Osteocyte (in vitro differentiated cells): ENCODE data around the gene GPSM3. TPM values are rescaled to one million over a fixed set of nuclear protein-coding genes. Genes with fewer than 3 reads are reported as not detected.

Experiments
- DNase-seq: peaks from one replicate; pipeline ENCODE4 v3.0.0; 2021; ENCODE audit warnings: mixed read lengths; ENCODE audit not compliant: unreplicated experiment; ENCODE audit errors: extremely low spot score
- H3K27ac Mint-ChIP-seq: one replicate; pipeline ENCODE4 v1.8.0; 2021; ENCODE audit warnings: mild to moderate bottlenecking, mixed read lengths; ENCODE audit not compliant: unreplicated experiment
- H3K27me3 Mint-ChIP-seq: one replicate; pipeline ENCODE4 v1.8.0; 2021; ENCODE audit warnings: mixed read lengths; ENCODE audit not compliant: unreplicated experiment
- H3K36me3 Mint-ChIP-seq: one replicate; pipeline ENCODE4 v1.8.0; 2021; ENCODE audit warnings: mixed read lengths; ENCODE audit not compliant: unreplicated experiment
- H3K4me1 Mint-ChIP-seq: one replicate; pipeline ENCODE4 v1.8.0; 2021; ENCODE audit warnings: mixed read lengths; ENCODE audit not compliant: unreplicated experiment
- H3K4me3 Mint-ChIP-seq: one replicate; pipeline ENCODE4 v1.8.0; 2021; ENCODE audit warnings: mild to moderate bottlenecking, moderate library complexity, mixed read lengths; ENCODE audit not compliant: unreplicated experiment
- H3K9me3 Mint-ChIP-seq: one replicate; pipeline ENCODE4 v1.8.0; 2021; ENCODE audit warnings: mixed read lengths; ENCODE audit not compliant: unreplicated experiment
- CTCF ChIP-seq: fragments of 200-600 bp; sonication (generic); IDR thresholded peaks from 2 replicates; pipeline ENCODE4 v1.5.0; 2021; ENCODE audit warnings: antibody characterized with exemption, mild to moderate bottlenecking, moderate library complexity
- total RNA-seq: library from RNA; stranded (reverse); gene quantifications from 2 replicates; pipeline ENCODE4 v1.2.1, GENCODE V29; 2021

Gene GPSM3
- total RNA-seq, 1 donor from 2014 or later, result 7.5 TPM

- TF ChIP-seq CTCF, result no peak
- Mint-ChIP-seq H3K27me3 (no peaks in the 10 kb centered on the region), H3K27ac (no peak overlapping the region), H3K9me3 (no peaks in the 10 kb centered on the region), H3K36me3 (peaks cover 38% of the 10 kb centered on the region), H3K4me3 (no peak overlapping the region), H3K4me1 (peaks cover 23% of the 10 kb centered on the region)
- DNase-seq, result no peak
These were observed 22.1 kb downstream of the GPSM3 start for GRCh38 chr6:32170294-32170693.

GRCh38 chr6:32168807-32169591, 23.4 kb downstream of the GPSM3 start:
- H3K4me3 Mint-ChIP-seq, result no peak overlapping the region
- no peak for DNase-seq
- H3K9me3 Mint-ChIP-seq, result no peaks in the 10 kb centered on the region
- peaks cover 12% of the 10 kb centered on the region for H3K4me1 Mint-ChIP-seq
- peak overlapping the region; percentile 4 for H3K27ac Mint-ChIP-seq
- H3K27me3 Mint-ChIP-seq, result no peaks in the 10 kb centered on the region
- no peak for TF ChIP-seq CTCF
- peaks cover 42% of the 10 kb centered on the region for H3K36me3 Mint-ChIP-seq

GRCh38 chr6:32168350-32168749, 24.1 kb downstream of the GPSM3 start:
- H3K36me3 Mint-ChIP-seq, result peaks cover 42% of the 10 kb centered on the region
- TF ChIP-seq CTCF, result no peak

GRCh38 chr6:32167761-32168262, 24.6 kb downstream of the GPSM3 start:
- no peak for DNase-seq
- no peak overlapping the region for H3K4me3 Mint-ChIP-seq
- peaks cover 6% of the 10 kb centered on the region for H3K4me1 Mint-ChIP-seq
- H3K36me3 Mint-ChIP-seq, result peaks cover 46% of the 10 kb centered on the region
- no peak for TF ChIP-seq CTCF
- no peaks in the 10 kb centered on the region for H3K27me3 Mint-ChIP-seq
- no peaks in the 10 kb centered on the region for H3K9me3 Mint-ChIP-seq
- peak overlapping the region; percentile 35 for H3K27ac Mint-ChIP-seq

More at GRCh38 chr6:32168350-32168749, 24.1 kb downstream of the GPSM3 start:
- Mint-ChIP-seq H3K9me3 (no peaks in the 10 kb centered on the region), H3K27me3 (no peaks in the 10 kb centered on the region), H3K4me1 (peaks cover 7% of the 10 kb centered on the region), H3K27ac (peak overlapping the region; percentile 35), H3K4me3 (no peak overlapping the region)
- DNase-seq, result no peak

GRCh38 chr6:32167154-32167760, 25.2 kb downstream of the GPSM3 start:
- DNase-seq, result no peak
- H3K27me3 Mint-ChIP-seq, result no peaks in the 10 kb centered on the region
- H3K27ac Mint-ChIP-seq, result peak overlapping the region; percentile 35
- H3K36me3 Mint-ChIP-seq, result peaks cover 49% of the 10 kb centered on the region
- TF ChIP-seq CTCF, result no peak
- H3K4me3 Mint-ChIP-seq, result no peak overlapping the region
- no peaks in the 10 kb centered on the region for H3K9me3 Mint-ChIP-seq
- H3K4me1 Mint-ChIP-seq, result peaks cover 3% of the 10 kb centered on the region
